PC-3 (cell line): Measurements from ENCODE around the gene LINC01488. TPM values are rescaled to one million over a fixed set of nuclear protein-coding genes. Genes with fewer than 3 reads are reported as not detected.

Source experiments
- ATAC-seq: fragments of 200-7000 bp; cut with Tn5 transposase; 2 replicates; pipeline ENCODE4 v1.9.1; 2020; ENCODE audit warnings: mild to moderate bottlenecking, moderate library complexity
- BruUV-seq: library from RNA; stranded (reverse); fragments of 400-500 nt; replicated peaks from 2 replicates; lab custom pipeline; 2021; lab: Mats Ljungman, UMichigan
- CTCF ChIA-PET: fragments of 300-600 bp; sonication (Branson Sonifier 250); formaldehyde crosslinking; loops from one replicate; lab custom pipeline; 2022; ENCODE audit warnings: antibody characterized with exemption; lab: Charles Lee
- POLR2A ChIA-PET: fragments of 300-600 bp; sonication (Branson Sonifier 250); formaldehyde crosslinking; loops from one replicate; lab custom pipeline; 2022; ENCODE audit warnings: antibody characterized with exemption; ENCODE audit not compliant: unreplicated experiment; lab: Charles Lee
- DNase-seq: peaks from one replicate; pipeline ENCODE4 v3.0.0-alpha.2; 2015
- H2AFZ ChIP-seq: fragments of 300-600 bp; sonication (generic); 2 replicates; pipeline ENCODE4 v1.6.0; 2016; ENCODE audit warnings: antibody characterized with exemption, low read length
- H3F3A ChIP-seq: fragments of 300-600 bp; sonication (generic); one replicate; pipeline ENCODE4 v1.6.0; 2017; ENCODE audit warnings: antibody characterized with exemption, low read length, control low read depth, mild to moderate bottlenecking; ENCODE audit not compliant: unreplicated experiment
- H3K27ac ChIP-seq: fragments of 300-600 bp; sonication (generic); 2 replicates; pipeline ENCODE4 v1.5.1; 2016; ENCODE audit warnings: mild to moderate bottlenecking, low read length
- H3K27me3 ChIP-seq: fragments of 300-600 bp; sonication (generic); 2 replicates; pipeline ENCODE4 v1.6.1; 2016; ENCODE audit warnings: low read length, mixed read lengths
- H3K36me3 ChIP-seq: fragments of 300-600 bp; sonication (generic); 2 replicates; pipeline ENCODE4 v1.6.1; 2016; ENCODE audit warnings: low read depth, mixed run types, low read length, mixed read lengths
- H3K4me1 ChIP-seq: fragments of 300-600 bp; sonication (generic); 2 replicates; pipeline ENCODE4 v1.5.1; 2016; ENCODE audit warnings: low read length; ENCODE audit not compliant: insufficient read depth
- H3K4me2 ChIP-seq: fragments of 300-600 bp; sonication (generic); 2 replicates; pipeline ENCODE4 v1.6.0; 2016; ENCODE audit warnings: low read length
- H3K4me3 ChIP-seq: fragments of 300-600 bp; sonication (generic); 2 replicates; pipeline ENCODE4 v1.5.1; 2016; ENCODE audit warnings: mild to moderate bottlenecking, low read length, mixed read lengths
- H3K79me2 ChIP-seq: fragments of 300-600 bp; sonication (generic); 2 replicates; pipeline ENCODE4 v1.6.1; 2017; ENCODE audit warnings: low read length, mixed read lengths
- H3K9ac ChIP-seq: fragments of 300-600 bp; sonication (generic); 2 replicates; pipeline ENCODE4 v1.6.0; 2016; ENCODE audit warnings: mild to moderate bottlenecking, low read length
- H3K9me2 ChIP-seq: fragments of 300-600 bp; sonication (generic); replicated peaks from 2 replicates; pipeline ENCODE4 v1.6.1; 2016; ENCODE audit warnings: mixed run types, low read length, mixed read lengths
- H3K9me3 ChIP-seq: fragments of 300-600 bp; sonication (generic); 2 replicates; pipeline ENCODE4 v1.6.1; 2016; ENCODE audit warnings: low read length, mixed read lengths
- H4K20me1 ChIP-seq: fragments of 300-600 bp; sonication (generic); 2 replicates; pipeline ENCODE4 v1.6.1; 2016; ENCODE audit warnings: low read length, mixed read lengths
- CTCF ChIP-seq: fragments of 300-600 bp; sonication (generic); conservative IDR thresholded peaks from 2 replicates; pipeline ENCODE4 v1.5.1; 2017; ENCODE audit warnings: antibody characterized with exemption, low read depth, mild to moderate bottlenecking, low read length
- EZH2 ChIP-seq: fragments of 300-600 bp; sonication (generic); IDR thresholded peaks from one replicate; pipeline ENCODE4 v1.6.1; 2017; ENCODE audit warnings: antibody characterized with exemption, mild to moderate bottlenecking, low read length; ENCODE audit not compliant: unreplicated experiment
- EZH2phosphoT487 ChIP-seq: fragments of 300-600 bp; sonication (generic); IDR thresholded peaks from 2 replicates; pipeline ENCODE4 v1.6.1; 2018; ENCODE audit warnings: mild to moderate bottlenecking, antibody characterized with exemption, low read length, borderline replicate concordance
- intact Hi-C: fragments of 100-400 bp; cut with micrococcal nuclease; formaldehyde crosslinking; loops from 2 replicates; pipeline ENCODE4 v1.9.0; 2023
- total RNA-seq: library from RNA; depleted of rRNA; stranded (reverse); fragments of >200 nt; gene quantifications from 2 replicates; pipeline ENCODE4 v1.2.3, GENCODE V29; 2014

Gene LINC01488
- total RNA-seq, 1 experiment from 2014 or later, result not detected

GRCh38 chr11:69470793-69471728, 10.4 kb upstream of the LINC01488 start:
- POLR2A ChIA-PET, result no interaction called here
- no peaks in the 10 kb centered on the region for H3K27me3 ChIP-seq

GRCh38 chr11:69471729-69472540, 9.5 kb upstream of the LINC01488 start:
- ATAC-seq (no peak), DNase-seq (no peak)
- no peak for TF ChIP-seq EZH2
- no peaks in the 10 kb centered on the region for H3K9me3 ChIP-seq
- intact Hi-C loops, result no loop called here
- no peaks in the 10 kb centered on the region for H3K27me3 ChIP-seq
- BruUV-seq, result no TSS peak
- H3K4me2 ChIP-seq, result no peak overlapping the region
- no peaks in the 10 kb centered on the region for H3K79me2 ChIP-seq
- CTCF ChIA-PET, result no interaction called here
- H3K9me2 ChIP-seq, result no peaks in the 10 kb centered on the region
- no peak overlapping the region for H2AFZ ChIP-seq
- no peaks in the 10 kb centered on the region for H3K36me3 ChIP-seq
- no peaks in the 10 kb centered on the region for H3F3A ChIP-seq
- POLR2A ChIA-PET, result no interaction called here
- H3K4me1 ChIP-seq, result no peaks in the 10 kb centered on the region
- H4K20me1 ChIP-seq, result no peaks in the 10 kb centered on the region
- H3K4me3 ChIP-seq, result no peak overlapping the region
- H3K9ac ChIP-seq, result no peak overlapping the region
- no peak overlapping the region for H3K27ac ChIP-seq

More at GRCh38 chr11:69470793-69471728, 10.4 kb upstream of the LINC01488 start:
- Histone ChIP-seq H3K27ac (no peak overlapping the region), H3K4me1 (no peaks in the 10 kb centered on the region), H4K20me1 (no peaks in the 10 kb centered on the region), H3K4me3 (no peak overlapping the region), H3K9me3 (no peaks in the 10 kb centered on the region), H3K79me2 (no peaks in the 10 kb centered on the region), H3K4me2 (no peak overlapping the region), H3K9ac (no peak overlapping the region), H3F3A (no peaks in the 10 kb centered on the region), H3K9me2 (no peaks in the 10 kb centered on the region), H2AFZ (no peak overlapping the region), H3K36me3 (no peaks in the 10 kb centered on the region)
- no peak for DNase-seq
- BruUV-seq, result no TSS peak
- intact Hi-C loops, result no loop called here
- no peak for TF ChIP-seq EZH2
- TF ChIP-seq EZH2phosphoT487, result no peak
- no peak for TF ChIP-seq CTCF
- ATAC-seq, result no peak
- CTCF ChIA-PET, result no interaction called here

GRCh38 chr11:69472541-69473275, 8.8 kb upstream of the LINC01488 start:
- H3K4me2 ChIP-seq, result no peak overlapping the region
- H3K27ac ChIP-seq, result no peak overlapping the region
- BruUV-seq, result no TSS peak
- intact Hi-C loops, result no loop called here
- H3K4me1 ChIP-seq, result no peaks in the 10 kb centered on the region
- no peaks in the 10 kb centered on the region for H3K79me2 ChIP-seq
- H3K4me3 ChIP-seq, result no peak overlapping the region
- no peaks in the 10 kb centered on the region for H3K9me2 ChIP-seq
- ATAC-seq, result no peak
- H3K9me3 ChIP-seq, result no peaks in the 10 kb centered on the region
- ChIA-PET POLR2A (no interaction called here), CTCF (no interaction called here)
- TF ChIP-seq EZH2 (no peak), EZH2phosphoT487 (no peak), CTCF (no peak)
- H2AFZ ChIP-seq, result no peak overlapping the region
- no peak for DNase-seq
- H3F3A ChIP-seq, result no peaks in the 10 kb centered on the region
- no peak overlapping the region for H3K9ac ChIP-seq
- no peaks in the 10 kb centered on the region for H3K36me3 ChIP-seq
- H3K27me3 ChIP-seq, result no peaks in the 10 kb centered on the region
- H4K20me1 ChIP-seq, result no peaks in the 10 kb centered on the region
